ENCODE results near the gene OXCT2. TPM values are rescaled to one million over a fixed set of nuclear protein-coding genes. Genes with fewer than 3 reads are reported as not detected.
A peak's percentile ranks its signal among the peaks of the same experiment; 100 is the strongest.

Gene OXCT2
- total and polyA plus RNA-seq, 9 of the 15 experiments (the other 6 are each of a cell fraction or from before 2014, with no cell fraction given): 0.08 to 0.64 (median 0.22) TPM; not detected in 2

DNA sequence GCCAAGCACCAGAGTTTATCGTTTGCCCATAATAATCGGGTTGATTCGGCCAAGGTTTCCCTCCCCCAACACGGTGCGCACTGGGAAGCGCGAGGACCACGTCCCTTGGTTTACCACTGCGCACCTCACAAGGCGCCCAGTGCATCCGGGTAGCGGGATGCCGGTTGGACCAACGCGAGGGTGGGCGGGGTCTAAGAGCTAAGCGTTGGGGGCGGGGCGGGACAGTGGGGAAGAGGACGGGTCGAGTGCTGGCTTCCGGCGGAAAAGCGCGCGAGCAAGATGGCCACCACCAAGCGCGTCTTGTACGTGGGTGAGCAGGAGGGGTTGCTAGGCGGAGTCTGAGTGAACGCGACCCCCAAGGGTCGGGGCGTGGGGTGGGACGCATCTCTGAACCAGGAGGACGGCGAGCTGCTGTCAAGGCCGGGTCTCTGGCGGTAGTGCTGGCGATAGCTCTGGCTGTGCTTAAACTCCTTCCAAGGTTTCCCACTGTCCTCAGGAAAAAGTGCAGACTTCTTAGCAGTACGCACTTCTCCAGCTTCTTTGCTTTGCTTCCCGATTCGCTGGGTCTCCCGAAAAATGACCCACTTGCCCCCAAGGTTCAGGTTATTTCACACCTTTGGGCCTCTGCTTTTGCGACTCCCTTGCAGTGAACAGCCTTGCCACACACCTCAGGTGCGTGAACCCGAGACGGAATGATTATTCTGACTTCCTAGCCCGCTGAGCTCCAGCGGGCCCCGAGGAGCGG is 32.4 kb downstream of the OXCT2 start, which contains the start of gene PPIE (continued):
- TF ChIP-seq ATF7 (IDR thresholded peaks at IDR 0.05) (peak; percentile 44; the same call in 1 of the 2 replicates), LCOR (CRISPR knock-in tag; IDR thresholded peaks at IDR 0.05) (0 out of 2 replicates have a peak, but pooled peaks have one; percentile 68), SIN3A (IDR thresholded peaks at IDR 0.05; ENCODE audit: borderline replicate concordance in 2 of 2, control insufficient read depth in 1 of 2, low read depth in 2 of 2, low read length in 2 of 2) (0 out of 4 replicates have a peak, but pooled peaks have one; percentile 31 to 54), TOE1 (IDR thresholded peaks at IDR 0.05; ENCODE audit: borderline replicate concordance) (0 out of 2 replicates have a peak, but pooled peaks have one; percentile 13), TOE1 (CRISPR knock-in tag; IDR thresholded peaks at IDR 0.05; ENCODE audit: borderline replicate concordance, low read depth) (no peak), SMARCA4 (IDR thresholded peaks at IDR 0.05) (no peak), TAF1 (IDR thresholded peaks at IDR 0.05; ENCODE audit: control insufficient read depth, extremely low read depth, insufficient read depth, low read length, severe bottlenecking) (peak; percentile 90), ESRRB (CRISPR knock-in tag; IDR thresholded peaks at IDR 0.05; ENCODE audit: borderline replicate concordance) (no peak), MTA1 (IDR thresholded peaks at IDR 0.05; ENCODE audit: borderline replicate concordance) (0 out of 2 replicates have a peak, but pooled peaks have one; percentile 12), ZFX (CRISPR knock-in tag; IDR thresholded peaks at IDR 0.05) (peak; percentile 69), MEF2D (tag; conservative IDR thresholded peaks at IDR 0.05; ENCODE audit: low read depth) (no peak)
- TF ChIP-seq, protein P1, sequence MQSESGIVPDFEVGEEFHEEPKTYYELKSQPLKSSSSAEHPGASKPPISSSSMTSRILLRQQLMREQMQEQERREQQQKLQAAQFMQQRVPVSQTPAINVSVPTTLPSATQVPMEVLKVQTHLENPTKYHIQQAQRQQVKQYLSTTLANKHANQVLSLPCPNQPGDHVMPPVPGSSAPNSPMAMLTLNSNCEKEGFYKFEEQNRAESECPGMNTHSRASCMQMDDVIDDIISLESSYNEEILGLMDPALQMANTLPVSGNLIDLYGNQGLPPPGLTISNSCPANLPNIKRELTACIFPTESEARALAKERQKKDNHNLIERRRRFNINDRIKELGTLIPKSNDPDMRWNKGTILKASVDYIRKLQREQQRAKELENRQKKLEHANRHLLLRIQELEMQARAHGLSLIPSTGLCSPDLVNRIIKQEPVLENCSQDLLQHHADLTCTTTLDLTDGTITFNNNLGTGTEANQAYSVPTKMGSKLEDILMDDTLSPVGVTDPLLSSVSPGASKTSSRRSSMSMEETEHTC (IDR thresholded peaks at IDR 0.05): no peak
- TF ChIP-seq, protein P2, sequence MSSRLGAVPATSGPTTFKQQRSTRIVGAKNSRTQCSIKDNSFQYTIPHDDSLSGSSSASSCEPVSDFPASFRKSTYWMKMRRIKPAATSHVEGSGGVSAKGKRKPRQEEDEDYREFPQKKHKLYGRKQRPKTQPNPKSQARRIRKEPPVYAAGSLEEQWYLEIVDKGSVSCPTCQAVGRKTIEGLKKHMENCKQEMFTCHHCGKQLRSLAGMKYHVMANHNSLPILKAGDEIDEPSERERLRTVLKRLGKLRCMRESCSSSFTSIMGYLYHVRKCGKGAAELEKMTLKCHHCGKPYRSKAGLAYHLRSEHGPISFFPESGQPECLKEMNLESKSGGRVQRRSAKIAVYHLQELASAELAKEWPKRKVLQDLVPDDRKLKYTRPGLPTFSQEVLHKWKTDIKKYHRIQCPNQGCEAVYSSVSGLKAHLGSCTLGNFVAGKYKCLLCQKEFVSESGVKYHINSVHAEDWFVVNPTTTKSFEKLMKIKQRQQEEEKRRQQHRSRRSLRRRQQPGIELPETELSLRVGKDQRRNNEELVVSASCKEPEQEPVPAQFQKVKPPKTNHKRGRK (tag; IDR thresholded peaks at IDR 0.05): no peak
- TF ChIP-seq, protein P3, sequence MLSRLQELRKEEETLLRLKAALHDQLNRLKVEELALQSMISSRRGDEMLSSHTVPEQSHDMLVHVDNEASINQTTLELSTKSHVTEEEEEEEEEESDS (CRISPR knock-in tag; IDR thresholded peaks at IDR 0.05): no peak
- TF ChIP-seq, protein P4, sequence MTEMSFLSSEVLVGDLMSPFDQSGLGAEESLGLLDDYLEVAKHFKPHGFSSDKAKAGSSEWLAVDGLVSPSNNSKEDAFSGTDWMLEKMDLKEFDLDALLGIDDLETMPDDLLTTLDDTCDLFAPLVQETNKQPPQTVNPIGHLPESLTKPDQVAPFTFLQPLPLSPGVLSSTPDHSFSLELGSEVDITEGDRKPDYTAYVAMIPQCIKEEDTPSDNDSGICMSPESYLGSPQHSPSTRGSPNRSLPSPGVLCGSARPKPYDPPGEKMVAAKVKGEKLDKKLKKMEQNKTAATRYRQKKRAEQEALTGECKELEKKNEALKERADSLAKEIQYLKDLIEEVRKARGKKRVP (CRISPR knock-in tag; IDR thresholded peaks at IDR 0.05): no peak
- TF ChIP-seq, protein P5, sequence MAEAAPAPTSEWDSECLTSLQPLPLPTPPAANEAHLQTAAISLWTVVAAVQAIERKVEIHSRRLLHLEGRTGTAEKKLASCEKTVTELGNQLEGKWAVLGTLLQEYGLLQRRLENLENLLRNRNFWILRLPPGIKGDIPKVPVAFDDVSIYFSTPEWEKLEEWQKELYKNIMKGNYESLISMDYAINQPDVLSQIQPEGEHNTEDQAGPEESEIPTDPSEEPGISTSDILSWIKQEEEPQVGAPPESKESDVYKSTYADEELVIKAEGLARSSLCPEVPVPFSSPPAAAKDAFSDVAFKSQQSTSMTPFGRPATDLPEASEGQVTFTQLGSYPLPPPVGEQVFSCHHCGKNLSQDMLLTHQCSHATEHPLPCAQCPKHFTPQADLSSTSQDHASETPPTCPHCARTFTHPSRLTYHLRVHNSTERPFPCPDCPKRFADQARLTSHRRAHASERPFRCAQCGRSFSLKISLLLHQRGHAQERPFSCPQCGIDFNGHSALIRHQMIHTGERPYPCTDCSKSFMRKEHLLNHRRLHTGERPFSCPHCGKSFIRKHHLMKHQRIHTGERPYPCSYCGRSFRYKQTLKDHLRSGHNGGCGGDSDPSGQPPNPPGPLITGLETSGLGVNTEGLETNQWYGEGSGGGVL (CRISPR knock-in tag; IDR thresholded peaks at IDR 0.05): no peak
- TF ChIP-seq, protein P6, sequence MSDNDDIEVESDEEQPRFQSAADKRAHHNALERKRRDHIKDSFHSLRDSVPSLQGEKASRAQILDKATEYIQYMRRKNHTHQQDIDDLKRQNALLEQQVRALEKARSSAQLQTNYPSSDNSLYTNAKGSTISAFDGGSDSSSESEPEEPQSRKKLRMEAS (CRISPR knock-in tag; IDR thresholded peaks at IDR 0.05): no peak

All from K562 (cell line).